ENCODE results near the gene SOWAHB.

Gene SOWAHB

DNA sequence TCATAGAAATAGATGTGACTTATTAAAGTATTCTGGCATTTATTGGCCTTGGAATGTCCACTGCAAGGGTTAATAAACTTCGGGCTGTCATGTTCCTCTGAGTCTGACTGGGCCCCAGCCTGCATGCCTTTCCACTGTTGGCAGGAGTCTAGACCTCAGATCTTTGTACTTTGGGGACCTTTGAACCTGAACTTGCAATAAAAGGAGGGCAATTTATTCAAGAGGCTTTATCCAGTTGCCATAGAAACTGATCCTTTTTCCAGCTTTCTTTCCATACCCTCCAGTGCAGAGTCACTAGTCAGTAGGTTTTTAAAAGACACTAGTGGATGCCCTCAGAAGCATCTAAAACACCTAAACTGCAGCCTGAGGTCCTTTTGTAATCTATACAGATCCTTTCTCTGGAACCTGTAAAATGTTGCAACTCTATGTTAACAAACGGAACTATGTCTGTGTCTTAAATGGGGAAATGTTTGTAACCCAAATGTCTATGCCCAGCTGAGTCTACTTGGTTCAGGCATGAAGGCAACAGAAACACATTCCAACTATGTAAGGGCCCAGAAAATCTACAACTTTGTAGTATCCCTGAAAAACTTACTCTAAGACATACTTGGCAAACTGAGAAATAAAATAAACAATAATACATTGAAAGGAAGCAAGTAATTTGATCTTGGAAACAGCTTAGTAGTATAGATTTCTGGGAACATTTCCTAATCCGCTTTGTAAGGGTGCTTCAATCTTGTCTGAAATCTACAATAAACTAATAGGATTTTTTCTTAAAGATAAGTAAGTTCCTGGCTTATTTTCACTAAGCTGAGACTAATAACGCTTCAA, 41.5 kb downstream of the SOWAHB start (continued):
- TF ChIP-seq, protein P1, sequence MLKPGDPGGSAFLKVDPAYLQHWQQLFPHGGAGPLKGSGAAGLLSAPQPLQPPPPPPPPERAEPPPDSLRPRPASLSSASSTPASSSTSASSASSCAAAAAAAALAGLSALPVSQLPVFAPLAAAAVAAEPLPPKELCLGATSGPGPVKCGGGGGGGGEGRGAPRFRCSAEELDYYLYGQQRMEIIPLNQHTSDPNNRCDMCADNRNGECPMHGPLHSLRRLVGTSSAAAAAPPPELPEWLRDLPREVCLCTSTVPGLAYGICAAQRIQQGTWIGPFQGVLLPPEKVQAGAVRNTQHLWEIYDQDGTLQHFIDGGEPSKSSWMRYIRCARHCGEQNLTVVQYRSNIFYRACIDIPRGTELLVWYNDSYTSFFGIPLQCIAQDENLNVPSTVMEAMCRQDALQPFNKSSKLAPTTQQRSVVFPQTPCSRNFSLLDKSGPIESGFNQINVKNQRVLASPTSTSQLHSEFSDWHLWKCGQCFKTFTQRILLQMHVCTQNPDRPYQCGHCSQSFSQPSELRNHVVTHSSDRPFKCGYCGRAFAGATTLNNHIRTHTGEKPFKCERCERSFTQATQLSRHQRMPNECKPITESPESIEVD (tag by site-specific recombination; IDR thresholded peaks at IDR 0.05): peak; percentile 66
- 0 out of 2 replicates have a peak, but pooled peaks have one; percentile 22 for TF ChIP-seq TRIM28 (IDR thresholded peaks at IDR 0.05; ENCODE audit: borderline replicate concordance, low read length)
- 0 out of 2 replicates have a peak, but pooled peaks have one; percentile 45 for TF ChIP-seq ZFP69B (tag by site-specific recombination; IDR thresholded peaks at IDR 0.05)
- no peak for TF ChIP-seq ZNF350 (tag by site-specific recombination; IDR thresholded peaks at IDR 0.05)
- peak; percentile 95 for TF ChIP-seq FEZF1 (tag by site-specific recombination; IDR thresholded peaks at IDR 0.05)
- peak; percentile 55 for TF ChIP-seq ZNF335 (tag by site-specific recombination; conservative IDR thresholded peaks at IDR 0.05)
- TF ChIP-seq ZNF548 (tag by site-specific recombination; IDR thresholded peaks at IDR 0.05): no peak

DNA sequence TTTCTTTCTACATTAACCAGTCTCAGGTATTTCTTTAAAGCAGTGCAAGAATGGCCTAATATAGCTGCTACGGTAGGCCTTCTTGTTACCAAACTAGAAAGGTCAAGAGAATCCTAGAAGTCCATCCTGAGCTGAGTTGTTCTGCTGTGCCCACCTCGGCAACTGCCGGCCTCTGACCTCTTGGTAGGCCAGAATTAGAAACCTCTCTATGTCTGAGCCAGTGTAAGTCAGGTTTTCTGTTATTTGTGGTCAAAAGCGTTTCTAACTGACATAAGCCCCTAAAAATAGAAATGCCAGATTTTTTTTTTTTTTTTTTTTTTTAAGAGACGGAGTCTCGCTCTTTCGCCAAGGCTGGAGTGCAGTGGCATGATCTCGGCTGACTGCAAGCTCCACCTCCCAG, 43.1 kb downstream of the SOWAHB start:
- H3K4me1 ChIP-seq (ENCODE audit: control insufficient read depth, insufficient read depth, low read length): peaks cover 6% of the 10 kb centered on the region
- TF ChIP-seq ZNF133 (tag by site-specific recombination; IDR thresholded peaks at IDR 0.05) (peak; percentile 18; the same call in 1 of the 2 replicates), ZNF155 (tag by site-specific recombination; IDR thresholded peaks at IDR 0.05) (no peak), ZNF596 (tag by site-specific recombination; IDR thresholded peaks at IDR 0.05) (no peak)
- ChIA-PET POLR2A (no interaction called here), CTCF (interaction anchor here (0.6 kb wide), 1 partner anchor 43 kb away, joined by 6 read pairs; no protein-coding TSS in a partner anchor)
- H3K36me3 ChIP-seq (ENCODE audit: control insufficient read depth in 2 of 2, insufficient read depth in 1 of 2, low read length in 2 of 2): no peaks in the 10 kb centered on the region
- H3K27ac ChIP-seq (ENCODE audit: extremely low read depth, low read depth, low read length): no peak overlapping the region
- H3K4me3 ChIP-seq (ENCODE audit: low read depth, low read length): no peak overlapping the region
- no peaks in the 10 kb centered on the region for H3K9me3 ChIP-seq (ENCODE audit: control insufficient read depth, insufficient read depth, low read depth, low read length)

GRCh38 chr4:76851375-76851774, 46.6 kb downstream of the SOWAHB start:
- ChIA-PET POLR2A (no interaction called here), CTCF (no interaction called here)
- no peaks in the 10 kb centered on the region for H3K9me3 ChIP-seq (ENCODE audit: control insufficient read depth, insufficient read depth, low read depth, low read length)
- no peak overlapping the region; the same call in 1 of the 2 replicates for H3K27ac ChIP-seq (ENCODE audit: extremely low read depth, low read depth, low read length)
- no peaks in the 10 kb centered on the region for H3K4me1 ChIP-seq (ENCODE audit: control insufficient read depth, insufficient read depth, low read length)
- H3K36me3 ChIP-seq (ENCODE audit: control insufficient read depth in 2 of 2, insufficient read depth in 1 of 2, low read length in 2 of 2): no peaks in the 10 kb centered on the region
- no peak overlapping the region for H3K4me3 ChIP-seq (ENCODE audit: low read depth, low read length)
- TF ChIP-seq ZNF133 (tag by site-specific recombination; IDR thresholded peaks at IDR 0.05): peak; percentile 75
- TF ChIP-seq ZBTB44 (tag by site-specific recombination; IDR thresholded peaks at IDR 0.05): peak; percentile 77
- TF ChIP-seq ZEB2 (tag by site-specific recombination; IDR thresholded peaks at IDR 0.05): 0 out of 2 replicates have a peak, but pooled peaks have one; percentile 42
- TF ChIP-seq IKZF3 (tag by site-specific recombination; IDR thresholded peaks at IDR 0.05): peak; percentile 40; the same call in 1 of the 2 replicates
- 0 out of 2 replicates have a peak, but pooled peaks have one; percentile 61 for TF ChIP-seq ZBTB49 (tag by site-specific recombination; IDR thresholded peaks at IDR 0.05; ENCODE audit: low read depth)
- 0 out of 2 replicates have a peak, but pooled peaks have one; percentile 42 for TF ChIP-seq ZNF423 (tag by site-specific recombination; IDR thresholded peaks at IDR 0.05)
- TF ChIP-seq KLF8 (tag by site-specific recombination; IDR thresholded peaks at IDR 0.05): peak; percentile 64
- no peak for TF ChIP-seq ZNF548 (tag by site-specific recombination; IDR thresholded peaks at IDR 0.05)
- peak; percentile 97 for TF ChIP-seq GFI1B (tag by site-specific recombination; IDR thresholded peaks at IDR 0.05)
- TF ChIP-seq ZNF843 (tag by site-specific recombination; IDR thresholded peaks at IDR 0.05): peak; percentile 93
- TF ChIP-seq BCL6B (tag by site-specific recombination; IDR thresholded peaks at IDR 0.05): peak; percentile 96
- TF ChIP-seq FEZF1 (tag by site-specific recombination; IDR thresholded peaks at IDR 0.05): peak; percentile 92
- no peak for TF ChIP-seq ZSCAN16 (tag by site-specific recombination; IDR thresholded peaks at IDR 0.05)
- peak; percentile 39; the same call in 1 of the 2 replicates for TF ChIP-seq BCL11A (tag by site-specific recombination; IDR thresholded peaks at IDR 0.05; ENCODE audit: low read depth)
- TF ChIP-seq OVOL3 (tag by site-specific recombination; IDR thresholded peaks at IDR 0.05): 0 out of 2 replicates have a peak, but pooled peaks have one; percentile 26
- TF ChIP-seq OSR2 (tag by site-specific recombination; IDR thresholded peaks at IDR 0.05): peak; percentile 91
- TF ChIP-seq ZBTB8A (tag by site-specific recombination; IDR thresholded peaks at IDR 0.05): peak; percentile 48
- TF ChIP-seq ZNF521 (tag by site-specific recombination; IDR thresholded peaks at IDR 0.05): no peak
- TF ChIP-seq ZNF514 (tag by site-specific recombination; IDR thresholded peaks at IDR 0.05): no peak

Data from HEK293 (cell line).